Measurements from ENCODE around the gene ATF5.

The ATF5 gene

GRCh38 chr19:49912965-49913685, 15.9 kb upstream of the ATF5 start:
- Histone ChIP-seq H2AFZ (ENCODE audit: low read depth, low read length) (no peak overlapping the region), H4K20me1 (ENCODE audit: insufficient read depth, low read length) (no peaks in the 10 kb centered on the region), H3K36me3 (replicated peaks; ENCODE audit: low read depth, low read length) (peaks cover 65% of the 10 kb centered on the region), H3K4me2 (ENCODE audit: low read length) (peak overlapping the region; percentile 16; the same call in 1 of the 2 replicates), H3K27ac (ENCODE audit: low read length) (peak overlapping the region; percentile 95), H3K4me3 (ENCODE audit: low read length) (no peak overlapping the region), H3K9ac (ENCODE audit: low read length) (peak overlapping the region; percentile 3; the same call in 1 of the 2 replicates), H3K79me2 (ENCODE audit: low read length) (peaks cover 77% of the 10 kb centered on the region), H3K27me3 (ENCODE audit: low read depth, low read length) (no peaks in the 10 kb centered on the region), H3K4me1 (ENCODE audit: low read length) (peaks cover 80% of the 10 kb centered on the region), H3K9me3 (ENCODE audit: insufficient read depth, low read length) (no peaks in the 10 kb centered on the region)
- peak; percentile 54 for TF ChIP-seq CTCF (IDR thresholded peaks at IDR 0.05; ENCODE audit: low read depth, low read length)
- no peak for TF ChIP-seq EZH2phosphoT487 (IDR thresholded peaks at IDR 0.05; ENCODE audit: low read depth)

GRCh38 chr19:49913720-49914119, 15.3 kb upstream of the ATF5 start:
- Histone ChIP-seq H3K79me2 (ENCODE audit: low read length) (peaks cover 77% of the 10 kb centered on the region), H3K9ac (ENCODE audit: low read length) (peak overlapping the region; percentile 3; the same call in 1 of the 2 replicates), H3K36me3 (replicated peaks; ENCODE audit: low read depth, low read length) (peaks cover 63% of the 10 kb centered on the region), H4K20me1 (ENCODE audit: insufficient read depth, low read length) (no peaks in the 10 kb centered on the region), H3K27me3 (ENCODE audit: low read depth, low read length) (no peaks in the 10 kb centered on the region), H3K27ac (ENCODE audit: low read length) (peak overlapping the region; percentile 95), H3K4me3 (ENCODE audit: low read length) (no peak overlapping the region), H2AFZ (ENCODE audit: low read depth, low read length) (no peak overlapping the region), H3K4me1 (ENCODE audit: low read length) (peaks cover 79% of the 10 kb centered on the region), H3K9me3 (ENCODE audit: insufficient read depth, low read length) (no peaks in the 10 kb centered on the region), H3K4me2 (ENCODE audit: low read length) (peak overlapping the region; percentile 16; the same call in 1 of the 2 replicates)
- TF ChIP-seq CTCF (IDR thresholded peaks at IDR 0.05; ENCODE audit: low read depth, low read length) (no peak), EZH2phosphoT487 (IDR thresholded peaks at IDR 0.05; ENCODE audit: low read depth) (no peak)

GRCh38 chr19:49915271-49915670, 13.7 kb upstream of the ATF5 start:
- Histone ChIP-seq H3K4me2 (ENCODE audit: low read length) (no peak overlapping the region), H3K36me3 (replicated peaks; ENCODE audit: low read depth, low read length) (peaks cover 49% of the 10 kb centered on the region), H4K20me1 (ENCODE audit: insufficient read depth, low read length) (no peaks in the 10 kb centered on the region), H3K4me3 (ENCODE audit: low read length) (no peak overlapping the region), H3K4me1 (ENCODE audit: low read length) (peaks cover 78% of the 10 kb centered on the region), H3K27me3 (ENCODE audit: low read depth, low read length) (no peaks in the 10 kb centered on the region), H3K9me3 (ENCODE audit: insufficient read depth, low read length) (no peaks in the 10 kb centered on the region), H3K9ac (ENCODE audit: low read length) (no peak overlapping the region), H2AFZ (ENCODE audit: low read depth, low read length) (no peak overlapping the region), H3K79me2 (ENCODE audit: low read length) (peaks cover 78% of the 10 kb centered on the region), H3K27ac (ENCODE audit: low read length) (no peak overlapping the region)
- TF ChIP-seq EZH2phosphoT487 (IDR thresholded peaks at IDR 0.05; ENCODE audit: low read depth) = no peak
- TF ChIP-seq CTCF (IDR thresholded peaks at IDR 0.05; ENCODE audit: low read depth, low read length) = 0 out of 2 replicates have a peak, but pooled peaks have one; percentile 5

- H4K20me1 ChIP-seq (ENCODE audit: insufficient read depth, low read length) = no peaks in the 10 kb centered on the region
- no peak for TF ChIP-seq EZH2phosphoT487 (IDR thresholded peaks at IDR 0.05; ENCODE audit: low read depth)
- TF ChIP-seq CTCF (IDR thresholded peaks at IDR 0.05; ENCODE audit: low read depth, low read length) = peak; percentile 94
- H3K79me2 ChIP-seq (ENCODE audit: low read length) = peaks cover 86% of the 10 kb centered on the region
- peaks cover 47% of the 10 kb centered on the region for H3K36me3 ChIP-seq (replicated peaks; ENCODE audit: low read depth, low read length)
- no peaks in the 10 kb centered on the region for H3K9me3 ChIP-seq (ENCODE audit: insufficient read depth, low read length)
- peak overlapping the region; percentile 83 for H3K9ac ChIP-seq (ENCODE audit: low read length)
- peak overlapping the region; percentile 71 for H3K4me3 ChIP-seq (ENCODE audit: low read length)
- H3K27me3 ChIP-seq (ENCODE audit: low read depth, low read length) = no peaks in the 10 kb centered on the region
- H3K4me1 ChIP-seq (ENCODE audit: low read length) = peaks cover 78% of the 10 kb centered on the region
- H3K27ac ChIP-seq (ENCODE audit: low read length) = peak overlapping the region; percentile 87
- H3K4me2 ChIP-seq (ENCODE audit: low read length) = peak overlapping the region; percentile 85
- H2AFZ ChIP-seq (ENCODE audit: low read depth, low read length) = no peak overlapping the region
These were observed 11.9 kb upstream of the ATF5 start for GRCh38 chr19:49916839-49917733.

Data from OCI-LY3 (cell line).